Measurements from ENCODE around the gene COTL1.

- TF ChIP-seq POLR2A (IDR thresholded peaks at IDR 0.05) = no peak
- TF ChIP-seq CTCF (IDR thresholded peaks at IDR 0.05) = no peak
- TF ChIP-seq POLR2AphosphoS5 (IDR thresholded peaks at IDR 0.05) = no peak
These were observed 8.2 kb downstream of the COTL1 start for GRCh38 chr16:84609563-84610177.
